Raji (cell line): ENCODE data around the gene TSPAN18.

ENCODE experiments used
- POLR2A ChIP-seq: IDR thresholded peaks from 2 replicates; pipeline ENCODE4 v1.6.1; 2011; ENCODE audit warnings: low read depth, low read length, control low read depth; ENCODE audit not compliant: insufficient read depth

The TSPAN18 gene

GRCh38 chr11:44969651-44970252 lies 243.0 kb downstream of the TSPAN18 start:
- TF ChIP-seq POLR2A: no peak

GRCh38 chr11:44970293-44970692 lies 243.5 kb downstream of the TSPAN18 start:
- no peak for TF ChIP-seq POLR2A

GRCh38 chr11:44971185-44971584 lies 244.4 kb downstream of the TSPAN18 start:
- no peak for TF ChIP-seq POLR2A

GRCh38 chr11:44972746-44973435 lies 246.1 kb downstream of the TSPAN18 start:
- no peak for TF ChIP-seq POLR2A

- TF ChIP-seq POLR2A: no peak
Observed at GRCh38 chr11:44973632-44974401, 247.1 kb downstream of the TSPAN18 start.

GRCh38 chr11:44974402-44975000 lies 247.7 kb downstream of the TSPAN18 start:
- no peak for TF ChIP-seq POLR2A

- no peak for TF ChIP-seq POLR2A
Observed at GRCh38 chr11:44976576-44976975, 249.8 kb downstream of the TSPAN18 start.

GRCh38 chr11:44977493-44977984 lies 250.8 kb downstream of the TSPAN18 start:
- TF ChIP-seq POLR2A: no peak

GRCh38 chr11:44978274-44978960 lies 251.7 kb downstream of the TSPAN18 start:
- no peak for TF ChIP-seq POLR2A

GRCh38 chr11:44978961-44979331 lies 252.2 kb downstream of the TSPAN18 start:
- no peak for TF ChIP-seq POLR2A

GRCh38 chr11:44979543-44980399 lies 253.0 kb downstream of the TSPAN18 start:
- no peak for TF ChIP-seq POLR2A

GRCh38 chr11:44980533-44981427 lies 254.0 kb downstream of the TSPAN18 start:
- no peak for TF ChIP-seq POLR2A
